GM03348 (cell line): ENCODE data around the gene CYP2C8.
"Not testable (repeated sequence)": the region's sequence is repeated elsewhere in the genome, so short reads cannot be mapped to it uniquely, and the experiment has no call there.

Source experiments
- DNase-seq: peaks from one replicate; pipeline ENCODE4 v3.0.0; 2012; ENCODE audit warnings: low spot score

CYP2C8 gene

DNA sequence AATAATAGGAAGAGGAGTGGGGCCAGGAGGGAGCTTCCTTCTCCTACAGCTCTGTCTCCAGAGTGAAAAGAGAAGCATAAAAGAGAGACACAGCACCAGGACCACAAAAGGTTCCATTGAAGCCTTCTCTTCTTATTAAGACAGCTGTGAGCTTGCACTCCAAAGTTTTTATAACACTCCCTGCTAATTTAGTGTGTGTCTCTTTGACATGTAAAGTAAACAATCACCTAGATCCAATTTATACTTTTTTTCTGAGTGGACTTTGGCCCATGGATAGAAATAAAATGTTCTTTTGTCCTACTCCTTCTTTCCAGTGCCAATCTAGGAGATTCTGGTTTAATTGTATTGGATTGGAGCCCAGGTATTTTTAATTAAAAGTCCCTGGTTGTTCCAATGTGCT lies at the start of gene CYP2C8:
CYP2C8 (minus strand) TSS at position 212 of the 400 bp plus-strand sequence; CDS start at position 117, 95 bp downstream.
- DNase-seq: no peak

DNA sequence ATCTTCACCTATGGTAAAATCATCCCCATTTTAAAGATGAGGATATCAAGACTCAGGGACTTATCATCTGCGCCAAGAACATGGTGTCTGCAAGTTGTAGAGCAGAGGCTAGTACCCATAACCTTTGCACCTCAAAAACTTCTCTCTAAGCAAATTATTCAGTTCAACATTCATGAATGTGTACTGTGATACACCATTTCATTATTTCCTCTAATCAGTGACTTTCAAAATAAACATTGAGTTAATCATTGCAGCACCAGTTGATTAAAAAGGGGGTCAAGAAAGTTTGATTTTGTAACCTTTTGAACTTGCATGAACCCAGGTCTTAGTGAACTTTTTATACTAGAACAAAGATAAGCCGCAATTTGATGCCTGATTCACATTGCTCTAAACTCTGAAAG lies 47.6 kb upstream of the CYP2C8 start:
- DNase-seq: no peak

DNA sequence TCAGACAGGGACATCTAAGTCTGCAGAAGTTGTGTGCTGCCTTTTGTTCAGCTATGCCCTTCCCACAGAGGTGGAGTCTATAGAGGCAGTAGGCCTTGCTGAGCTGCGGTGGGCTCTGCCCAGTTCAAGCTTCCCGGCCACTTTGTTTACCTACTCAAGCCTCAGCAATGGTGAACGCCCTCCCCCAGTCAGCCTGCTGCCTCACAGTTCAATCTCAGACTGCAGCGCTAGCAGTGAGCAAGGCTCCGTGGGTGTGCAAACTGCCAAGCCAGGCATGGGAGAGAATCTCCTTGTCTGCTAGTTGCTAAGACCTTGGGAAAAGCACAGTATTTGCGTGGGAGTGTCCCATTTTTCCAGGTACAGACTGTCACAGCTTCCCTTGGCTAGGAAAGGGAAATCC lies 41.5 kb upstream of the CYP2C8 start:
- not testable (repeated sequence) for DNase-seq

DNA sequence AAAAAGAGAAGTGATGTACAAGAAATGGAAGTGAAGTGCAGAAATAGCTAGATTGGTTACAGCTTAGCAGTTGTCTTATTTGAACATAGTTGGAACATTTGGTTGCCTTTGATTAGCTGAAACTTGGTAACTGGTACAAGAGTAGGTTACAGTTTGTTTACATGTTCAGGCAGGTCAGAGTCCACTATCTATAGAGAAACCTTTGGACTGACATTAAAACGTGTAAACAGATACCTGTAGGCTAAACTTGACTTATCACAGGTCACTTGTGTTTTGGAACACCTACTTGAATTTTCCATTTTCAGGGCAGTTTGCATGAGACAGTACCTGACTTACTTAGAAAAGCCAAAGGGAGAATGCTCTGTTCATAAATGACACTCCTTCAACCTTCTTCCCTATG lies 28.5 kb upstream of the CYP2C8 start:
- no peak for DNase-seq

DNA sequence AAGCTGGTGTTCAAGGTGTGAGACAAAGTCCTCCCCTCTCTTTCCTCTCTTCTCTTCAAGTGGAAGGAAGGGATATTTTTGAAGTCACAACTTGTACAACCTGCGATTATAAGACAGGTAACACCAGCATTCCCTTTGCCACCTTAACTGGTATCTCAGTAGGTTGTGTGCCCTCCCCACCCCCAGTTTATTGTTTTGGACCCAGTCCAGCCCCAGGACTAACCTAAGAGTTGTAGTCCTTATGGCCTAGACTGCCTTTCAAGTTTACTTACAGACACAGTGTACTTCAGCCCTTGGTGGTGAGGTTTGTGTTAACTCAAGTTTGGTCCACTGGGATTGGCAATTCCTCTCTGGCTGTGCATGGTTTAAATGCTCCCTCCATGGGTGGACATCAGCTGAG lies 26.8 kb upstream of the CYP2C8 start:
- no peak for DNase-seq

DNA sequence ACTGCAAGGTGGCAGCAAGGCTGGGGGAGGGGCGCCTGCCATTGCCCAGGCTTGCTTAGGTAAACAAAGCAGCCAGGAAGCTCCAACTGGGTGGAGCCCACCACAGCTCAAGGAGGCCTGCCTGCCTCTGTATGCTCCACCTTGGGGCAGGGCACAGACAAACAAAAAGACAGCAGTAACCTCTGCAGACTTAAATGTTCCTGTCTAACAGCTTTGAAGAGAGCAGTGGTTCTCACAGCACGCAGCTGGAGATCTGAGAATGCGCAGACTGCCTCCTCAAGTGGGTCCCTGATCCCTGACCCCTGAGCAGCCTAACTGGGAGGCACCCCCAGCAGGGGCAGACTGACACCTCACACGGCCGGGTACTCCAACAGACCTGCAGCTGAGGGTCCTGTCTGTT lies 10.3 kb upstream of the CYP2C8 start:
- not testable (repeated sequence) for DNase-seq

DNA sequence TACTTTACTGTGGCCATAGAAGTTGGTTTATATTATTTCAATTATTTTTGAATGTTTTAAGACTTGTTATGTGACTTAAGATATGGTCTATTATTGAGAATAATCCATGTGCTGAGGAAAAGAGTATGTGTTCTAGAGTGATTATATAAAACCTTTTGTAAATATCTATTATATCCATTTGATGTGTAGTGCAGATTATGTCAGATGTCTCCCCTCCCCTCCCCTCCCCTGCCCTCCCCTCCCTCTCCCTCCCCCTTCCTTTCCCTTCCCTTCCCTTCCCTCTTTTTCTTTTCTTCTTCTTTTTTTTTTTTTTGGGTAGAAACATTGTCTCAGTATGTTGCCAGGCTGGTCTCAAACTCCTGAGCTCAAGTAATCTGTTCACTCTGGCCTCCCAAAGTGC lies 8.3 kb upstream of the CYP2C8 start:
- no peak for DNase-seq

DNA sequence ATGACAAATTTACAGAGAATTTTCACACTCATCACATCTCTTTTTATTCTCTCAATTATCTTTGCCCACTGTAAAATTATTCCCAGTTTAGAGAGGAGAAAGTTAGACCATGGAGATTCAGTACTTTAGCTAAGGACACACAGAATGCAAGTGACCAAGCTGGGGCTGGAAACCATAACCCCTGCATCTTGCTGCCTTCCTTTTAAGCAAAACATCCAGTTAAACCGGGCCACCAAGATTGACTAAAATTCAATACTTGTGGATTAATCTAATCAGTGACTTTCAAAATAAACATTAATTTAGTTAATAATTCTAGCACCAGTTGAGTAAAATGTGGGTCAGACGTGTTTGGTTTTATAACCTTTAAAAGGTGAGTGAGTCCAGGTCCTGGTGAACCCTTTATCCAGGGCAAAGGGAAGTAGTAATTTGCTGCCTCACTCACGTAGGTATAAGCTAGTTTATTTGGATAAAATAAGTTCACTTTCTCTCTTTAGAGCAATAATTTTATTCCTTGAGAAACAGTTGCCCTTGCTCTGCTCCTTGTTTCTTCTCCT lies 1.9 kb upstream of the CYP2C8 start:
- no peak for DNase-seq

DNA sequence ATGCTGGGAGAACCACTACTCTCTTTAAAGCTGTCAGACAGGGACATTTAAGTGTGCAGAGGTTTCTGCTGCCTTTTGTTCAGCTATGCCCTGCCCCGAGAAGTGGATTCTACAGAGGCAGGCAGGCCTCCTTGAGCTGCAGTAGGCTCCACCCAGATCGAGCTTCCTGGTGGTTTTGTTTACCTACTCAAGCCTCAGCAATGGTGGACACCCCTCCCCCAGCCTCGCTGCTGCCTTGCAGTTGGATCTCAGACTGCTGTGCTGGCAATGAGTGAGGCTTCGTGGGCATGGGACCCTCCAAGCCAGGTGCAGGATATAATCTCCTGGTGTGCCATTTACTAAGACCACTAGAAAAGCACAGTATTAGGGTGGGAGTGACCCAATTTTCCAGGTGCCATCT lies 5.2 kb downstream of the CYP2C8 start:
- DNase-seq: not testable (repeated sequence)

DNA sequence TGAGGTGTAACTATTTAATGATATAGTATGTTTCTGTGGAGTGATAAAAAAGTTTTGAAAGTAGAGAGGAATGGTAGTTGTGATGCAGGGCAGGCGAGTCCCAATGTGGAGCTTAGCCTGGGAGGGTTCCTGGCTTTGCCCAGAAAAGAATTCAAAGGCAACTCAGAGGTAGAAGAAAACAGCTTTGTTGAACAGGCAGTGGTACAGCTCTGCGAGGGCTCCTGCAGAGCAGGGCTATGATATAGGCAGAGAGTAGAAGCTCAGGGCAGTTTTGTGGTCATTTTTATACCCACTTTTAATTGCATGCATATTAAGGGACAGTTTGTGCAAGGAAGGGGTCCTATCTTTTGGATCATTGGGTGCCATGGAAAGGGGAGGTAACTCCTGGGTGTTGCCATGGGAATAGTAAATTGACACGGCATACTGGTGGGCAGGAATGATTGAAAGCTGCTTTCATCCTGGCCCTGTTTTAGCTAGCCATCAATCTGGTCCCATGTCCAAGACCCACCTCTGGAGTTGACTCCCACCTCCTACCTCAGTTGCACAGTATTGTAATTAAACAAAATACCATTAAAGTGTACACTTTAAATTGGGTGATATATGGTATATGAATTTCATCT lies 12.4 kb downstream of the CYP2C8 start:
- DNase-seq: no peak

DNA sequence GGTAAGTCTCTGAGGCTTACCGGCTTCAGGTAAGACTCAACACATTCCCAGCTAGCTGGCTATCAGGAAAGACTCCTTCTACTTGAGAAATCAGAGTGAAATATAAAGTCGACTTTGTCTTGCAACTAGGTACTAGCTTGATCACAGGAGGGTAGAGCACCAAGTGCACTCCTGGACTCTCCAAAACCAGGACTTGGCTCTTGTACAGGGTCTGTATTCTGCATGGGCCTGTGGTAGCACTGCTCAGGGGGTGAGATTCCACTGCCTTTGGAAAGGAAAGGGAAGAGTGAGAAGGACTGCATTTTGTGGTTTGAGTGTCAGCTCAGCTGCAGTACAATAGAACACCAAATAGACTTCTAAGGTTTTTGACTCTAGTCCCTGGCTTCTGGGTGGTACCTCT lies 19.4 kb downstream of the CYP2C8 start:
- DNase-seq: no peak

DNA sequence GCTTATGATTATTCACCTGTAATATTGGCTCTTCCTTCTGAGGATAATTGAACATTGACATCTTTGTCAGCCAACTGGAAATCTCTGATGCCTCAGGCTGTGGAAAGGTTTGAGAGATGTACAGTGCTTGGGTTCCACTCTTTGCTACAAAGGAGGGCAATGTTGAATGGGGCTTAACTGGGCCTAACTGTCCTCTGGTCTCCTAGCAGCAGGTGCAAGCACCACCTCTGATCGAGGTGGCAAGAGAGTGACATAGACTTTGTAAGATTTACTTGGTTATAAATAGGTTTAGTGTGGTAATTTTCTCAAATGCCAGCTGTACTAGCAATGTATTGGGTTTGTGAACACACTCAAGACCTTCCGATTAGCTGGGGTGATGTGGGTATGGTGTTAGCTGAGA lies 21.1 kb downstream of the CYP2C8 start:
- no peak for DNase-seq

DNA sequence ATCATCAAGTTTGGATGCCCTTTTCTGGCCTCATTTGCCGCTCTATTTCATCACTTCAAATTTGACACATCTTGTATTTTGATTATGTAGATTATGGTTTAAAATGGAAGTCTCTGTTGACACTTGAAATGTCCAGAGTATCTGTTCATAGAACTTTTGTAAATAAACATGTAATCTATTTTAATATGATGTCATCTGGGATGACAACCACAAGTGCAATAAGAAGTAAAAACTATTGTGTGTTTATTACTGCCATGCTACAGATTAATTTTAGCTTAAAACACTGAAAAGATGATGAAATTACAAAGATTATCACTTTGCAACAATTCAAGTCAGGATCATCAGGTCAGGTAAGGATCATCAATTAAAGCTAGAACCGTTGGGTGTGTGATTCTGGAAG lies 30.0 kb downstream of the CYP2C8 start:
- no peak for DNase-seq

DNA sequence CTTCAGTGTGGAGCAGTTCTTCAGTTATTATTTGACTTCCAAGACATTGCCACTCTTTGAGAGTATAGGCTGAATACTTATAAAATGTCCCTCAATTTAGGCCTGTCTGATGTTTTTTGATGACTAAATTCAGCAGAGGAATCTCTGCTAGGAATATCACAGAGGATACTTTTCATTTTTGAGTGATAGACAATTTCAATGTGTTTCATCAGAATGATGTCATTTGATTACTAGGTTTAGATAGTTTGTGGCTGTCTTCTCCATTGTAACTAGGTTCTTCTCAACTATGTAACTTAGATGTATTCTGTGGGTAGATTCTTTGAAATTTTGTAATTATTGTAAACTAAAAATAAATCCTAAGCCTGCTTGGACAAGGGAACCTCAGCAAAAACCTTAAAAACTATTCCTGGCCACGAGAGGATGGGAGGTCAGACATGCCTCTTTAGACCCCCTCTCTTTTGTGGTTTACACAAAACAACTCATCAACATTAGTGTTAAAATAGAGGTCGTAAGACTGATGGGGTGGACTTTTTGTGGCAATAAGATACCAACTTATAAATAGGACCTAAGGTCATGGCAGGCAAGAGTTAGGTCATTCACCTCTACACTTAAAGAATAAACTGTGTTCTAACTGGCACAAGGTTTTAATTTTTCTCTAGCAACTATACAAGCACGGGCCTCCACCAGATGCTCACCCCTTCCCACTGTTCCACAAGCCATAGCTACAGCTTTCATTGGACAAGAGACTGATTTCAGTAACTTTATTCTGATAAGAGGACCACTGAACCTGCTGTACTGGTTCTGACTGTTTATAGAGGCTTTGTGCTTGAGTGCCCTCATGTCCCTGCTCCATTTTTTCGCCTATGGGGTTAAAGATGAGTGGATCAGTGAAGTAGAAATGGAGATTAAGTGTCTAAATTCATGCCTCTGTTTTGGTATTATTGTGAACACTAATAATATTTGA lies 33.7 kb downstream of the CYP2C8 start:
- no peak for DNase-seq

DNA sequence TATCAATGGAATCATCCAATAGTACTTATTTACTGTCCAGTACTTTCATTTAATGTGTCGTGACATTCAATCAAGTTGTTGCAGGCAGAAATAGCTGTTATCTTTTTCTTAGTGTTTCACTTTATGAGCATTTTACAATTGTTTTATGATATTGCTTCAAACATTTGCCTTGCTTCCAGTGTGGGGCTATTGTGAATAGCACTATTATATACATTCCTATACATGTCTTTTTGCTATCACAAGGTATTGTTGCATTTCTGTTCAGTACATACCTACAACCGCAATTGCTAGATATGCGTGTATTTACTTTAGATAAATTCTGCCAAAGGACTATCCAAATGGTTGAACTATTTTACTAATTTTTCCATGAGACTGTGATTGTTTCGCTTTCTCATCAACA lies 34.9 kb downstream of the CYP2C8 start:
- DNase-seq: no peak

DNA sequence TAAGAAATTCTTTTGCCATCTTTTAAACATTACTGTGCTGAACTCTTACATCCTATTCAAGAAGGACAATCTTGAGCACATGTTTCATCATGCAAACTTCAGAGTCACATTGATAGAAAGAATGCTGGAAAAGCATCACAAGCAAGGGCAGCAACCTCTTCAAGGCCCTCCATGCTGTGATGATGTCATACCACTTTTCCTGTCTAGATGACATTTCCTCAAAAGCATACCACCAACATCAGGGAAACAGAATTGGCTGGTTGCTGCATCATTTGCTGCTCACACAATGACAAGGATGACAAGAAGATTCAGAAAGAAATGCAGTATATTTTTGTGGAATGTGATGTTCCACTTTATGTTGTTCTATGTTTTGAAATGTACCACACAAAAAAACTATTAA lies 37.6 kb downstream of the CYP2C8 start:
- no peak for DNase-seq

DNA sequence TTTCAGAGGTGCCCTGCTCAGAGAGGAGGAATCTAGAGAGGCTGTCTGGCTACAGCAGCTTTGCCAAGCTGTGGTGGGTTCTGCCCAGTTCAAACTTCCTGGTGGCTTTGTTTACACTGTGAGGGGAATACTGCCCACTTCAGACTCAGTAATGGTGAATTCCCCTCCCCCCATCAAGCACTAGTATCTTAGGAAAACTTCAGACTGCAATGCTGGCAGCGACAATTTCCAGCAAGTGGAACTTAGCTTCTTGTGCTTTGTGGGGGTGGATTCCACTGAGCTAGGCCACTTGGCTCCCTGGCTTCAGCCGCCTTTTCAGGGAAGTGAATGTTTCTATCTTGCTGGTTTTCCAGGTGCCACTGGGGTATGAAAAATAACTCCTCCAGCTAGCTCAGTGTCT lies 42.8 kb downstream of the CYP2C8 start:
- DNase-seq: no peak

DNA sequence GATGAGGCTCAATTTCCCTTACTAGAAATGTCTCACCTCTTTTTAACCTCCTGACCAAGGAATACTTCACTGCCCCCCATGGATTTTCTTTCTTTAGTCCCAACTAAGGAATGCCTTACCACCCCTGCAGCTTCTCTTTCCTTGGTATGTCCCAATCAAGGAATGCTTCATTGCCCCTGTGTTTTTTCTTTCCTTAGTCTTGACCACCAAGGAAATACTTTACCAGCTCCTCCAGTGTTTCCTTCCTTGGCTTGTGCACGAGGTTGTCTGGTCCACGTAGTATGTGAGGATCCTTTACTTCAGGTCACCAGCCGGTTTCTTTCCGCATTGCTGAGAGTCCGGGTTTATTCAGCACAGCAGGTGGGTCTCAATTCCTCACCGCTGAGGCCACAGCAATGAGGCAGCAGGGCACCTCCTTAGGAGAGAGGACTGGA lies 71.5 kb downstream of the CYP2C8 start:
- DNase-seq: no peak

DNA sequence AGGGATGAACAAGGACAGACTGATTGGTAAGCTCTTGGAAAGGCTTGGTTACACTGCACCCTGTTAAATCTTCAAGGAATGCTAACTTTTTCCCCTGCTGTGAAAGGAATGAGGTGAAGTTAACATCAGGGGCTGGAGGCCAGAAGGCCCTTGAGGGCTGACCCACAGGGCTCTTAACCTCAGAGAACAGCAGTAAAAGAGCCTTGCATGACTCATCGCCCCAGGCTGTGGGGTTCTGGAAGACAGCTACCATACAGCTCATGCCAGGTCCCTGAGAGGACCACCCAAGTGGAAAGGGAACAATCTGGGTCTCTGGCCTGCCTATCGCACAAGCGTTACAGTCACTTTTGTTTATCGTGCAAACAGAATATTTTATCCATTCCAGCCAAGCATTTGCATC lies 76.5 kb downstream of the CYP2C8 start:
- DNase-seq: no peak

DNA sequence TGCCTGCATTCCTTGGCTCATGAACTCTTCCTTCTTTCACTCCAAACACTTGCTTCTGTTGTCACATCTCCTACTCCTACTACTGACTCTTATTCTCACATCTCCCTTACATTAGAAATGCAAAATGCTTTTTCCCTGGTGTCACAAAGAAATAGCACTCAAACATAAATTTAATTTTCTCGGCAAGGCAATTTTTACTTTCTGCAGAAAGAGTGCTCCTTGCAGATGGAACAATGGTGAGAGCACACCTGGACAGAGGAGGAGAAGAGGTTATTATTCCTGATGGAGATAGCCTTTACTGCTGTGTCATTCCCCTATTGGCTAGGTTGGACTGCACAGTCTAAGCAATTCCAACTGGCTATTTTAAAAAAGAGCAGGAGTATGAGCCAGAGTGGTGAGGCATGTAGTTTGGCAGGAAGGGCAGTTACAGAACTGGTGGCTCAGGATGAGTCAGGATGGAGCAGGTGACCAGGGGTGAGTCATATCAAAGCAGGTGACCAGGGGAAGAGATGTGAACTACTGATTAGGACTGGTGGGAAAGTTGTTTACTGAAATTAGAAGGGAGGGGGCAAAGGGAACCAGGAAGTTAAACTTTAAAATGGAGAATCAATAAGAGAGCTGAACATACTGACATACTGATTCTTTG lies 77.9 kb downstream of the CYP2C8 start:
- DNase-seq: no peak

DNA sequence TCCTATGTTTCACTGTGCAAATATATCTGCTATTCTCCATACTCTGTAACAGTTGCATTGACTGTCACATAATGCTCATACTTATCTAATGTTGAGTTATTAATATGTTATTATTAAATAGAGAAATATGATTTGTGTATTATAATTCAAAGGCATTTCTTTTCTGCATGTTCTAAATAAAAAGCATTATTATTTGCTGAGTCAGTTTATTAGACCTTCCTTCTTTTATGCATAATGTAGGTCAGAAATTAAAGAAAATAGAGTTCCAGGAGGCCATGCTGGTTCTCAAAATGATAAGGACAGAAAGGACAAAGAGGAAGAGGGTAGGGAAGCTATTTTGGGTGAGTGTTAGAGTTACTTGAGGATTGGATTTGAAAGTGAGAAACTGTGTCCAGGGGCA lies 80.1 kb downstream of the CYP2C8 start:
- DNase-seq: no peak
